NCI-H2107 treated with DMSO at 0.1 percent for 48 hours (cell line): ENCODE data around the gene COL5A1.

ENCODE experiments used
- DNase-seq: peaks from one replicate; lab custom pipeline; 2025; ENCODE audit not compliant: unreplicated experiment; lab: John Stamatoyannopoulos, UW

The COL5A1 gene

DNA sequence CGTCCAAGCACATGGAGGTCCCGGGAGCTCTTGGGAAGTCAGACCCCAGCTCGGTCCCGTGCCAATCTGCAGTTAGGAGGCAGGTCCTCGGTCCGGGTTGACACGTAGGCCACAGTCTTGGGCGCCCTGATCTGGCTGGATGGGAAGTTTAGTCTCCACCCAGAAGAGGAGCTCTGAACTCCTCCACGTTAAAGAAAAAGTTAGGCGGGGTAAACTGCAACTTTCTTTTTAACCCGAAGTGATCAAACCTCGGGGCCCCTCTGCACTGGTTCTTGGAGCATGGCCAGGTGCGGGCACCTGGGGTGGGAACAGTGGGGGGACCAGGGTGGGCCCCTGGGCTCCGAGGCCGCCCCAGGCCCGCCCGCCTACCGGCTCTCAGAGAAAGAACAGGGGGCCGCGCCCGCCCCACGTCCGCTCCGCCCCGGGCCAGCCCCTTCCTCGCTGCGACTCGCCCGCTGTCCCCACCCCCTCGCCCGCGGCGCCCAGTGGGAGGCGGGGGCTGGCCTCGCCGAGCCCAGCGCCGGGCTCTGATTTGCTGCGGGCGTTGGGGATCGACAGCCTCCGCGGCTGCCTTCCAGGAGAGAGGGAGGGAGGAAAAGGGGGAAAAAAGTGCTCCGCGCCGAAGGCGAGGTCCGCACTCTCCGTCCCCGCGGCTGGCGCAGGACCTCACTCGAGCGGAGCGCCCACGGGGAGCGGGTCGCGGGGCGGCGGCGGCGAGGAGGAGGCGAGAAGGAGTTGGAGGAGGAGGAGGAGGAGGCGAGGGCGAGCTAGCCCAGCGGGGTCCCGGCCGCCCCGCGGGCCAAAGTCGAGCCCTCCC, at the start of gene COL5A1:
Gene COL5A1 (plus strand): TSS at position 631 of the 817 bp plus-strand sequence. CDS start 385 bp downstream, outside the sequence.
- peak; percentile 0 for DNase-seq

DNA sequence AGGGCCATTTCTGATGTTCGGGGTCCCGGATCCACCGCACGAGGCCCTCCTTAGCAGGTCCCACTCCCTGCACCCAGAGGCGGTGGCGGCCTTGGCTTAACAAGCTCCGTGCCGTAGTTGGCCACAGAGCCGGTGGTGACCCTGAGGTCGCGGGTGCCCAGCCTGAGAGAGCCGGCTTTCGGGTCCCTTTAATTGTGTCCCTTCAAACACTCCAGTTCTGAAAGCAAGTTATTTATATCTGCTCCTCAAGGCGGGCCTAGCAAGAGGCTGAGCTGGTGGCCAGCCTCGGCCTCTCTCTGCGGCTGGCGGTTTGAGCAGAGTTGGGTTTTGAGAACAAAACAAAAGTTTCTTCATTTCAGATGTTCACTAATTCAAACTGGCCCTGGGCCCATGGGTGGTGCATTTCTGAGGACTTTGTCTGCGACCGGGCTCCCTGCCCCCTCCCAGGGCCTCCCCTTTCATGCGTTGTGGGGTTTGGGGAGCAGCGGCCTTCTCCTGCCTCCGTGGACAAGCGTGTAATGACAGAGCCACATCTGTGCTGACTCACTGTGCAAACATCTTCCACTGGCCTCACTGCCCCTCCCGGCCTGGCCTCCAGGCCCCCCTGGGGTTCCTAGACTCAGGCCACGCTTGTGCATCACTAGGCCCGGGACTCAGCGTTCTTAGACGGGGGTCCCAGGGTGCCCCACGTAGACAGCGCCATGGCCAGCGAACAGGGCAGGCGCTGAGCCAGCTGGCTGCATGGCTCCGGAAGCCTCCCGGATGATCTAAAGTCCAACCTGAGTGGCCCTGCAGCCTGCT, 49.4 kb upstream of the COL5A1 start:
- no peak for DNase-seq

DNA sequence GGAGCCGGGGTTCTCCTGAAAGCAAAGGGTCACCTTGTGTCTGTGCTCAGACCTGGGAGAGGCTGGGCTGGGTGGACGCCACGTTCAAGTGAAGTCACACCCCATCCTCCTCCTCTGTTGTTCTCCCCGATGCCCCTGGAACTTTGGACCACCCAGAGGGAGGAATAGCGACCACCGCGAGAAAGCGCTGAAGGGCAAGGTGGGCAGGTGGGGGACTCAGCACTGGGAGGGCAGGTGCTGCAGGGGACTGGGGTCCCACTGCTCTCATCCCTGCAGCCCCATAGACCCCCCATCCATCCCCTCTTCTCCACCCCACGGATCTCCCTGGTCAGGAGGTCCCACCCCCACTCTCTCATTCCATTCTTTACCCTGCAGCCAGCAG, 48.8 kb upstream of the COL5A1 start:
- DNase-seq = no peak

DNA sequence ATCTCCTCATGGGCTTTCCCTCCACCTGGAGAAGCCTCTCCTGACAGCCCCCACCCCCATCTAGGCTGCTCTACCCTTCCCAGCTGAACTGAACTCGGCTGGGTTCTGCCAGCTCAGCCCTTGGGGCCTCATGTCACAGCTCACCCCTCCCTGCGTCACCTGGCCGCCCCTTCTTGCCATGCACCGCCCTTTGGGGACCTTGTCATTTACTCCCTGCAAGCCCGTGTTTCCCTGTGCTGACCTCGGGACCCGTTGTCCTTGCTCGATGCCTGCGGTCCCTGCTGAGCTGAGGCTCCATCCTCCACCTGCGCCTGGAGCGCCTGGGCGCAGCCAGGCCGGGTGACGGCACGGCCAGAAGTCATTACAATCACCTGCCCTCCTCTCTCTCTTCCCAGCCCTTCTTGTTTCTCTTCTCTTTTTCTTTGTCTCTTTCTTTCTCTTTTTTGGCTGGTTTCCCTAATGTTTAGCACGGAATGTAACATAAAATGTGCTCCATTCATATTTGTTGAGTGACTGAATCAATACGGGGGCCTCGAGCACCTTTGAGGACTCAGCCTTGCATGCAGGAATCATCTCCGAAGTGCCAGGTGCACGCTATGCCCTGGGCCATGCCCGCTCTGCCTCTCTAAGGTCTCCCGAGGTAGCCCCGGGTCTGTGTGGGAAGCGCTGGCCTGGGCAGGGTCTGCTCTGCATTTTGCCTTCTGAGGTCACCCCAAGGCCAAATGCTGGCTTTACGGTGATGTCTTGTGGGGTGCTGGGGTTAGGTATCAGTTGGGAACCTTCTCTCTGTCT, 48.1 kb upstream of the COL5A1 start:
- DNase-seq = no peak

DNA sequence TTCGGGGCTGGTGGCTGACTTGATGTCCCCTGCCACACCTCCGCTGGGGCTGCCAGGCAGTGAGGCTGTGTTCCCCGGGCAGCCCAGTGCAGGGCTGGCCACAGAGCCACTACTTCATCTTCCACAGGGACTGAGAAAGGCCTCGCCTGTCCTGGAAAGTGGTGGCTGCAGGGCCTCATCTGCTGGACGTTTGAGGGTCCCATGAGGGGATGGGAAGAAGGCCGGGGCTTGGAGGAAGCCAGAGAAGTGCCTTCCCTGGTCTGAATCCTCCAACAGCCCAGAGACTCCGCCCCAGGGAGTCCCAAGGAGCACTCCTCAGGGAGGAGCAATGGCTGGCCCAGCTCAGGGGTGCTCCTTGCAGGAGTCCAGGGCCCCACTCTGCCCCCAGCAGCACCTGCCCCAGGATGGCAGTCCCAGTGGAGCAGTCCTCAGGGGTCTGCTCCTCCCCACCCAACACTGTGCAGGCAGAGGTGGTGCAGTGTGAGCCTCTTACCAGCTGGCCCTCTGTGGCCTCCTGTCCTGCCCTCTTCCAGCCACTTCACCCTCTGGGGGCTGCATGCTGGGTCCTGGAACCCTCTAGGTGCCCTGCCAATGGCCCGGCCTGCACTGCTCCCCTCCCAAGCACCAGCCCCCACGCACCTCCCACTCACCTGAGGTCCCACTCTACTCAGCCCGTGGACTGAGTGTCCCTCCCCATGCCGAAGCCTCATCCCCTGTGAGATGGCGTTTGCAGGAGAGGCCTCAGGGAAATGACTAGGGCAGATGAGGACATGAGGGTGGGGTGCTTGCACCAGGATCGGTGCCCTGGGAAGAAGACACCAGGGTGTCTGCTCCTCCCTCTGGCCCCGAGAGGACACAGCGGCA, 47.3 kb upstream of the COL5A1 start:
- no peak for DNase-seq

DNA sequence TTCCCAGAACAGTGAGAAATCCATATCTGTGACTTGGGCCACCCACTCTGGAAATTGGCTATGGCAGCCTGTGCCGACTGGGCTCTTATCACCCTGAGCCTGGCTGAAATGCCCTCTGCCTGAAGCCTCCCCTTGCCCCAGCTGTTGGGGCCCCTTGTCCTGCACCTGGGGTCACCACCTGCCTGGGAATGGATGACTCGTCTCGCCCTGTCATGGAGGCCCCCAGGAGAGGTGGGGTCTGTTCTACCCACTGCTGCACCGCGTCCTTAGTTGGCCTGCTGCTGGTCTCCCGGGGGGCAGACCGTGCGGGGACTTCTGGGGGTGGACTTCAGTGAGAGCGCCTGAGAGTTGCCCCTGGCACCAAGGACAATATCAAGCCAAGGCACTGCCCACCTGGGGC, 46.6 kb upstream of the COL5A1 start:
- DNase-seq = no peak

DNA sequence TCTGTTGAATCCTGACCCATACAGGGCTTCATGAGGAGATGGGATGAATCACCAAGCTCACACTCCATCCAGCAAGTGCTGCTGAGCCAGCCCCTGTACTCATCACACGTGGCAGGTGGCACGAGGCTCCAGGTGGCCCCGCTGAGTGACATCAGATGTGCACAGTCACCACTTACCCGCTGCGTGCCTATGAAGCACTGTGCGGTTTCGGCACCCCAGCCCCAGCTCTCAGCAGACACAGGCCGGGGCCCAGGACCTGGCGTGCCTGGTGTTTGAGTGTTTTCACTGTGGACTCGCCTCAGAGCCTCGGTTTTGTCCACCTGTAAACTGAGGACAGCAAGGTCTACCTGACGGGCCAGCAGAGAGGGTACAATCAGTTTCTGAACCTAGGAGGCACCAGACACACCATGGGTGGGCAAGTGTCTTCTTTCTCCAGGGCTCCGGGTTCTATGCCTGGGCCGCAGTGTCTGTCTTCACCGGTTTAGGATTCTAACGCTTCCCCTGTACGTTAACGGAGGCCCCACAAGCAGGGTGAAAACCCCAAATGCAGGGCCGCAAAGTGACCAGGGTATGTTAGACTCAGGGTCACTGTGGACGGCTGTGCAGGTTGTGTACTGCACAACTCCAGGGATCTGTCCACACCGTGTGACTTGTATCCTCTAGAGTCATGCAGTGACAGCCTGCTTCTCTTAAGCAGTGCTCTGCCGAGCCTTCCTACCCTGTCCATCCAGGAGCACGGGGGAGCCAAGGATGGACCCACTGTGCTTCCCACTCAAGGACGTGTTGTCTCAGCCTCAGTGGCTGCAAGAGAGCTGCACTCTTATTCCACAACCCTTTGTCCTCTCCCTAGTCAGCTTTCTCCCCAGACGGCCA, 44.3 kb upstream of the COL5A1 start:
- DNase-seq = no peak

DNA sequence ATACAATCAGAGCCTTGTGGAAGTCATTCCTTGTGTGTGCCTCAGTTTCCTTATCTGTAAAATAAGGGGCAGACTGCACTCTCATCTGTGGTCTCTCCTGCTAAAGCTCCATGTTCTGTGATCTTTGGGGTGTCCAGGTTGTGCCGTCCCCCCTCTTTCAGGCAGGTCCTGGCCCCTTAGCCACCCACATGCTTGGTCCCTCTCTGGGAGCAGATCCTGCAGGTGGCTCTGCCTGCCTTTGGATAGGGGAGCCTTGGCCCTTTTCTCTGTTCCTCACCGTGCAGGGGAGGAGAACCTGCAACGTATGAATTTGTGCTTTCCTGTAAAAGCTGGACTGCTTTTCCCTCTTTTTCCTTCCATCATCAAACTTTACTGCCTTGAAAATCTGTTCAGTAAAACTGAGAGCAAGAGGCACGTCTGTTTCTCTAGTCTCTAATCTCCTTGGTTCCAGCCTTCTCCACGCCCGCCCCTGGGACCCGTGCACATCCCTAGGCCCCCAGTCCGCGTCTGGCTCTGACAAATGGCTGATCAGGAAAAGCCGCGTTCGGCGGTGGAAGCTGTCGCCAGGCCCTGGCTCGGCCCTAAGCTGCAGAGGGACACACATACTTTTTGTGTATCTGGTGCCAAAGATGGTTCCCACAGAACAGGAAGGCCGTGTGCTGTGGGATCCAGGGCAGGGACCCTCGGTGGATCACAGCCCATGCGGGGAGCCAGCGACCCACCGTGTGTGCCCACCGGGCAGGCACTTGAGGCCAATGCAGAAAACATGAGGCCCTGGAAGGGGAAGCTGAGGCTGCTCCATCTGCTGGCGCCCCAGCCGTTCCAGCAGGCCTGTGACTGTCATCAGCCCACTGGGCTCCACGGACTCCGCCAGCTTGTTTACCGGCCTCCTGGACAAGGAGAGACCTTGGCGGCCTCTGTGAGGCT, 43.4 kb upstream of the COL5A1 start:
- DNase-seq = no peak

DNA sequence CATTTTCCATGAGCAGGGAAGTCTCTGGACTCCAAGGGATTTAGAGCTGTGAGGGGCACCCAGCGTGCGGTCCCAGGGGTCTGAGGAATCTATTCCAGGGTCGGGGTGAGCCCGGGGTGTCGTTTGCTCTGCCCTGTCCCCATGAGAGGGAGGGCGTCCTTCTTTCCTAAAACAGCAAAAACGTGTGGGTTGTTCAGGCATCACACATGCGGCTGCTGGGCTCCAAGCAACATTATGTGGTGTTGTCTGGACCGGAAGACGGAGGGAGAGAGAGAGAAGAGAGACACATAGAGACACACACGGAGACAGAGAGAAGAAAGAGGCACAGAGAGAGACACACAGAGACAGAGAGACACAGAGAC, 42.7 kb upstream of the COL5A1 start:
- DNase-seq = no peak

DNA sequence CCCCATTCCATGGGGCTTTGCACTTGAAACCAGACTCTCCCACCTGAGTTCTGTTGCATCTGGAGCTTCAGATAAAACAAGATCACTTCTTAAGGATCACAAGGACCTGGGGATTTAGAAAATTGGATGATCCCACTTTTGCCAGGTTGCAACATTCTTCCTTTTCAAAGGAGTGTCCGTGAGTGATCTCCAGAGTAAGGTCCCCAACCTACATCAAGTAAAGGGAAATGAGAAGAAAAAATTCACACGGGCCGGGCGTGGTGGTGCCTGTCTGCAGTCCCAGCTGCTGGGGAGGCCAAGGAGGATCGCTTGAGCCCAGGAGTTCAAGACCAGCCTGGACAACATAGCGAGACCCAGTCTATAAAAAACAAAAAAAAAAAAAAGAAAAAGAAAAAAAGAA, 41.2 kb upstream of the COL5A1 start:
- DNase-seq = no peak

DNA sequence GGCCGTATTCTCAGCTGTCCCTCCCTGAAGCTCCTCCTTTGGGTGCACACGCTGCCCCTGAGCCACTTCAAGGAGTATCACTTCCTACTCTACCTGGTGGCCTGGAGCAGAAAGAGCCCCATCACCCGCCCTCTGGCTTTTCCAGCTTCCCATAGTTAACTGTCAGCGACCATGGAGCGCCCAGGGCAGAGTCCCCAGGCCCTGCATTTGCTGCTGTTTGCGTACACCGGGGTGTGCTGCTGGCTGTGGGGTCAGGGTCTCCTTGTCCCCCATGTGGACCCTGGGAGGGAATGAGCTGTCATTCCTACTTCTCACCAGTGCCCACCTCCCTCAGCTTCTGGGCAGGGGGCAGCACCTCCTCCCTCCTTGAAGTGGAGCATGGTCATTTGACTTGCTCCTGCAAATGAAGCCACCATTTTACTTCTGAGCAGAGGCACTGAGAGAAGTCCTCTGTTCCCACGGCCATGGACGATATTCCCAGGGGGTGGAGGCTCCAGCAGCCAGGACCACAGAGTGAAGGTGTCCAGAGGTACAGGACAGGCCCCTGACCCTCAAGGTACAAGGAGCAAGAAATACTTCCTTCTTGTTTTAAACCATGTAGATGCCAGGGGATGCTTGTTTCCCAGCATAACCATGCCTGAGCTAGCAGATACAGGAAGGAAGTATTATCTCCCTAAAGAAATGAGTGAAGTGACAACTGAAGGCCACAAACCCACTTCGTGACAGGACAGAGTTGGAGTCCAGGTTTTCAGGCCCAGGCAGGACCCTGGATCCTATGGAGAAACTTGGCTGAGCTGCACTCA, 40.6 kb upstream of the COL5A1 start:
- no peak for DNase-seq

DNA sequence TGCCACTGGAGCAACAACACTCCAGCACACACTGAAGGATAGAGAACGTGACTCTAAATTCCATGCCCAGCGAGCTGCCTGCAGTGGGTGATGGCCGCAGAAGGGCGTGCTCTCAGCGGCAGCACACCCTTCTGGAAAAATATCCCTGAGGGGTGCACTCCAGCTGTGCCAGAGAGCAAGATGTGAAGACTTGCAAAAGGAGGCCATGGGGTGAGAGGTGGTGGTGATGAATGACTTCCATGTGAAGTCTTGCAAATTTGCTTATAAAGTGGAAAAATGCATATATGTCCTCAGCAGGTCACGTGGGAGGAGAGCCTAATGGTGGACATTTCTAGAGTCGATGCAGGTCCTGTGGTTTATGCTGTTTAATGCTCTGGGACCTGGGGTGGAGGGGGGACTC, 39.8 kb upstream of the COL5A1 start:
- no peak for DNase-seq

DNA sequence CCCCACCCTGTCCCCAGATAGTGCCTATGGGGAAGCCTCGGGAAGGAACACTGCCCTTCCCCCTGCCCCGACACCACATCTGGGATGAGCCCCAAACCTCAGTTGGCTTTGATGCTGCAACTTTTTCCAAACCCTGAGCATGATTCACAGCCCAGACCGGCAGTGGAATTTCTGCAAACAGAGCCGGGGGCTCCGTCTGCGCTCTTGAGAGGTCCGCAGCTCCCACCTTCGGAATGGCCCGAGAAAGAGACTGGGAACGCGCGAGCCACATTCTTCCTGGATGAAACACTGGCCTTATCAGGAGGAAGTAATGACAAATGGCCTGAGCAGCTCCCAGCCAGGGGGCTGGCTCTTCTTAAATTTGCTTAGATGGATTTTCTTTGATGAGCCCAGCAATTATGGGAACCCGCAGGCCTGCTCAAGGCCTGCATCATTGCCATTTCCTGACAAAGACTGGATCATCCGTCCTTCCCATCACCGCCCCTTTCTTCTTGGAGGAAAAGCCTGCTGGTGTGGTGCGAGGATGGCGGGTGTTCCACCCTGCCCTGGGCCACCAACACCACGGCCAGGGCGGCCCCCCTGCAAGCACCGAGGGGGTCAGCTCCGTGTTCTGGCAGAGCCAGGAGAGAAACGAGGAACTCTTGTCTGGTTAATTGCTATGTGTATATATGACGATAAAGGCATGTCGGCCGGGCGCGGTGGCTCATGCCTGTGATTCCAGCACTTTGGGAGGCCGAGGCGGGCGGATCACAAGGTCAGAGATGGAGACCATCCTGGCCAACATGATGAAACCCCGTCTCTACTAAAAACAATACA, 38.8 kb upstream of the COL5A1 start:
- DNase-seq = no peak

DNA sequence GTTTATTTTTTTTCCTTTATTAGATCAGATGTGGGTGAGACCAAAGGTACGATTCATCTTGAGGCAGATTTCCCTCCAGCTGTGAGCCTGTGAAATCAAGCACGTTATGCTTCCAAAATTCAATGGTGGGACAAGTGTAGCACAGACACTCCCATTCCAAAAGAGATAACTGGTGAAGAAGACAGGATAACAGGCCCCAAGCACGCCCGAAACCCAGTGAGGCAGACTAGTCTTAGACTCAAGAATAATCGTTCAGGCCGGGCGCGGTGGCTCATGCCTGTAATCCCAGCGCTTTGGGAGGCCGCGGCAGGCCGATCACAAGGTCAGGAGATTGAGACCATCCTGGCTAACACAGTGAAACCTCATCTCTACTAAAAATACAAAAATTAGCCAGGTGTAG, 36.8 kb upstream of the COL5A1 start:
- DNase-seq = no peak

DNA sequence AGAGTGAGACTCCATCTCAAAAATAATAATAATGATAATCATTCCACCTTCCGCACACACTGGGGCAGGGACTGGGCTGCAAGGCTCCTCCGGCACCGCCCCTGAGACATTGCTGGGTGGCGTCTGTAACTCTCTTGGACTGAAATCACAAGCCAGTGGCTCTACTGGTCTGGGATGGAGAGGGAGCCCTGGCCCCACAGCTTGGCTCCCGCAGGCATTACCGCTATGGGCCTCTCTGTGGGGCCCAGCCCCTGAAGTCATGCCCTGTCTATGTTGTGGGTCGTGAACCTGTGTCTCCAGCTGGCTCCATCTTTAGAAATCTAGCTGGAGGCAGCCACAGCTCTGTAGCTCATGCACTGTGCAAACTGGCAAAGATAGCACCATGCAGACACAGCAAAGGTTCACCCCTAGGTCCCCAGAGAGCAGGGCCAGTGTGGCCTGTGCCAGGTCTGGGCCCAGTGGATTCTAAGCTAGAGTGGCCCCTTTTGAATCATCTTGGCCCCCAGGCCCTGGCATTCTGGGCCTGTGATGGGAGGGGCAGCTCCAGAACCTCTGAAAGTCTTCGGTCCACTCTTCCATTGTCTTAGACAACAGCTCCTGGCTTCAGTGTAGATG, 36.1 kb upstream of the COL5A1 start:
- no peak for DNase-seq

DNA sequence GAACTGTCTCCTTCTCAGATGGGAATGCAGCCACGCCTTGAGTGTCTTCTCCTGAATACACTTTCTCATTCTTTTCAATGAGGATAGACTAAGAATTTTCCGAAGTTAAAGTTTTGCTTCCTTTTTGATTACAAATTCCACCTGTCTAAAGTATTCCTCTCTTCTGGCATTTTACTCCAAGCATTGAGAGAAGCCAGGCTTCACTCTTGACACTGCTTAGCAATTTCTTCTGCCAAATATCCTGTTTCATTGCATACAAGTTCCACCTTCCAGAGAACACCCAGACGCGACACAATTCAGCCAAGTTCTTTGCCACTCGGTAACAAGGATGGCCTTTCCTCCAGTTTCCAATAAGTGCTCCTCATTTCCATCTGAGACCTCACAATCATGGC, 35.6 kb upstream of the COL5A1 start:
- no peak for DNase-seq
